Stimulated activated CD8-positive, alpha-beta memory T cell treated with anti-CD3 and anti-CD28 coated beads, Interleukin-12 subunit alpha, Interleukin-12 subunit beta, amount 100 ng/mL, for 4 hours (primary cell): ENCODE measurements around the gene ETNK1.
"Not testable (repeated sequence)": the region's sequence is repeated elsewhere in the genome, so short reads cannot be mapped to it uniquely, and the experiment has no call there.

Experiments
- DNase-seq: peaks from one replicate; pipeline ENCODE4 v3.0.0-alpha.2; 2020; ENCODE audit warnings: low read depth

Gene ETNK1

GRCh38 chr12:22624870-22625761 lies at the start of gene ETNK1:
ETNK1 (plus strand) TSS chr12:22625171; CDS start chr12:22625431, 260 bp downstream.
- DNase-seq: peak; percentile 79

- DNase-seq: no peak
Measured at GRCh38 chr12:22576065-22576464, 48.9 kb upstream of the ETNK1 start.

- DNase-seq: no peak
Measured at GRCh38 chr12:22576473-22576872, 48.5 kb upstream of the ETNK1 start.

GRCh38 chr12:22577667-22578066 lies 47.3 kb upstream of the ETNK1 start:
- no peak for DNase-seq

- DNase-seq: no peak
Measured at GRCh38 chr12:22578328-22578727, 46.6 kb upstream of the ETNK1 start.

- no peak for DNase-seq
Measured at GRCh38 chr12:22588817-22589216, 36.2 kb upstream of the ETNK1 start.

- no peak for DNase-seq
Measured at GRCh38 chr12:22593864-22594263, 31.1 kb upstream of the ETNK1 start.

GRCh38 chr12:22597539-22597938 lies 27.4 kb upstream of the ETNK1 start:
- DNase-seq: not testable (repeated sequence)

- DNase-seq: no peak
Measured at GRCh38 chr12:22598141-22598762, 26.7 kb upstream of the ETNK1 start.

- no peak for DNase-seq
Measured at GRCh38 chr12:22598763-22599161, 26.2 kb upstream of the ETNK1 start.

GRCh38 chr12:22600181-22600580 lies 24.8 kb upstream of the ETNK1 start:
- DNase-seq: no peak

GRCh38 chr12:22609501-22609900 lies 15.5 kb upstream of the ETNK1 start:
- no peak for DNase-seq

- DNase-seq: no peak
Measured at GRCh38 chr12:22610131-22610530, 14.8 kb upstream of the ETNK1 start.

- not testable (repeated sequence) for DNase-seq
Measured at GRCh38 chr12:22612822-22613221, 12.1 kb upstream of the ETNK1 start.

GRCh38 chr12:22615963-22616501 lies 8.9 kb upstream of the ETNK1 start:
- DNase-seq: no peak

- no peak for DNase-seq
Measured at GRCh38 chr12:22617630-22618029, 7.3 kb upstream of the ETNK1 start.

- DNase-seq: no peak
Measured at GRCh38 chr12:22624548-22624869, 462 bp upstream of the ETNK1 start.

- peak; percentile 3 for DNase-seq
Measured at GRCh38 chr12:22625762-22626294, 857 bp downstream of the ETNK1 start.

- DNase-seq: no peak
Measured at GRCh38 chr12:22626406-22626805, 1.4 kb downstream of the ETNK1 start.

- no peak for DNase-seq
Measured at GRCh38 chr12:22627371-22627770, 2.4 kb downstream of the ETNK1 start.

- DNase-seq: no peak
Measured at GRCh38 chr12:22628228-22628627, 3.3 kb downstream of the ETNK1 start.

GRCh38 chr12:22631863-22632463 lies 7.0 kb downstream of the ETNK1 start:
- DNase-seq: no peak

GRCh38 chr12:22634883-22635282 lies 9.9 kb downstream of the ETNK1 start:
- no peak for DNase-seq
